Measurements from ENCODE around the gene POLG2.

Gene POLG2

GRCh38 chr17:64502809-64503208, 6.0 kb upstream of the POLG2 start:
- CTCF ChIA-PET, result interaction anchor here (0.6 kb wide), 1 partner anchor 148 kb away, joined by 3 read pairs; no protein-coding TSS in a partner anchor
- no peak for DNase-seq (ENCODE audit: extremely low spot score)
- POLR2A ChIA-PET, result interaction anchor here (1.5 kb wide), 1 partner anchor 11 kb away, joined by 6 read pairs; no protein-coding TSS in a partner anchor
- no peak for TF ChIP-seq SP1 (IDR thresholded peaks at IDR 0.05)
- TF ChIP-seq L3MBTL2 (conservative IDR thresholded peaks at IDR 0.05), result no peak
- no peak for TF ChIP-seq ZNF384 (IDR thresholded peaks at IDR 0.05)
- no peak for TF ChIP-seq FOXA1 (IDR thresholded peaks at IDR 0.05)
- no peak for TF ChIP-seq TARDBP (IDR thresholded peaks at IDR 0.05)
- no peak for TF ChIP-seq LEF1 (IDR thresholded peaks at IDR 0.05; ENCODE audit: borderline replicate concordance)
- TF ChIP-seq SUZ12 (IDR thresholded peaks at IDR 0.05), result no peak
- no peak for TF ChIP-seq FOXM1 (IDR thresholded peaks at IDR 0.05; ENCODE audit: borderline replicate concordance)
- no peak for TF ChIP-seq FOXK2 (IDR thresholded peaks at IDR 0.05)
- TF ChIP-seq ARNT (IDR thresholded peaks at IDR 0.05), result no peak
- TF ChIP-seq CTBP1 (IDR thresholded peaks at IDR 0.05; ENCODE audit: borderline replicate concordance), result no peak
- no peak for TF ChIP-seq PKNOX1 (IDR thresholded peaks at IDR 0.05)
- no peak for TF ChIP-seq NFRKB (IDR thresholded peaks at IDR 0.05)
- no peak for TF ChIP-seq BHLHE40 (IDR thresholded peaks at IDR 0.05; ENCODE audit: borderline replicate concordance)

DNA sequence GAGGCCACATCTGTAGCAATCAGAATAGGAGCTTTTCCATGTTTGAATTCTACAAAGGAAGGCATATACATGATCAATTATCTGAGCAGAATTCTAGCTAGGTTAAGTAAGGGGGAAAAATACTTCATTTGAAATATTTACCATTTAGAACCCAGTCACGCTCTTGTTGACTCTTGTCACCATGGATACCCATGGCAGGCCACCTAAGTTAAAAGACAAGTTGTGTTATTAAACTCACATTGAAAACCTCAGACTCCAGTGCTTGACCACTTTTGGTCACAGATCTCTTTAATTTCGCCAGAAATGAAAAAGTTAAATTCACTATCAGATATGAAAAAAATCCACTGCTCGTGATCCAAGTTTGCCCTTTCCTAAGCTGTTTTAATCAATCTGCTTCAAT, 5.2 kb upstream of the POLG2 start:
- ChIA-PET CTCF (interaction anchor here (0.6 kb wide), 1 partner anchor 147 kb away, joined by 3 read pairs; no protein-coding TSS in a partner anchor), POLR2A (interaction anchor here (1.5 to 1.8 kb wide), 2 partner anchors 9 to 10 kb away, joined by 5 to 6 read pairs; no protein-coding TSS in a partner anchor)
- no peak for DNase-seq (ENCODE audit: extremely low spot score)

GRCh38 chr17:64500862-64501765, 4.3 kb upstream of the POLG2 start:
- POLR2A ChIA-PET, result interaction anchor here (1.8 kb wide), 1 partner anchor 10 kb away, joined by 5 read pairs; no protein-coding TSS in a partner anchor
- CTCF ChIA-PET, result no interaction called here
- TF ChIP-seq BHLHE40 (IDR thresholded peaks at IDR 0.05; ENCODE audit: borderline replicate concordance), result no peak
- TF ChIP-seq PKNOX1 (IDR thresholded peaks at IDR 0.05), result 0 out of 2 replicates have a peak, but pooled peaks have one; percentile 25
- DNase-seq (ENCODE audit: extremely low spot score), result no peak

More for the DNA sequence above, 5.2 kb upstream of the POLG2 start:
- TF ChIP-seq TARDBP (IDR thresholded peaks at IDR 0.05), result no peak
- no peak for TF ChIP-seq L3MBTL2 (conservative IDR thresholded peaks at IDR 0.05)
- no peak for TF ChIP-seq BHLHE40 (IDR thresholded peaks at IDR 0.05; ENCODE audit: borderline replicate concordance)
- no peak for TF ChIP-seq NFRKB (IDR thresholded peaks at IDR 0.05)
- TF ChIP-seq FOXM1 (IDR thresholded peaks at IDR 0.05; ENCODE audit: borderline replicate concordance), result no peak
- TF ChIP-seq ZNF384 (IDR thresholded peaks at IDR 0.05), result no peak

DNA sequence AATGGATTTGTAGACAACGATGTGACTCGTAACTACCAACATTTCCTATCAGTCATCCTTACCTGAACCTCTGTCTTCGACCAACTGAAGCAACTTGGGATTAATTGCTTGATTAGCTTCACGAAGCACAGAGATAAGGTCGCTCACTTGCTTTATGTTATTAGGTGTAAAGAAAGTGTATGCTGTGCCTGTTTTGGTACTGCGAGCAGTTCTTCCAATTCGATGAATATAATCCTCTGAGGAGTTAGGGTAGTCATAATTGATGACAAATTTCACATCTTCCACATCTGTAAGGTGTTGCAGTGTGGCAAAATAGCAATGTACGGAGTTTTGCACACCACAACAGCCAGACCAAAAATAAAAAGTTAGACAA, 3.6 kb upstream of the POLG2 start:
- ChIA-PET CTCF (no interaction called here), POLR2A (interaction anchor here (1.8 kb wide), 1 partner anchor 10 kb away, joined by 5 read pairs; no protein-coding TSS in a partner anchor)
- no peak for TF ChIP-seq FOXA1 (IDR thresholded peaks at IDR 0.05)
- TF ChIP-seq SP1 (IDR thresholded peaks at IDR 0.05), result no peak
- TF ChIP-seq HDGF (IDR thresholded peaks at IDR 0.05; ENCODE audit: borderline replicate concordance), result no peak
- TF ChIP-seq ZNF384 (IDR thresholded peaks at IDR 0.05), result no peak
- no peak for TF ChIP-seq L3MBTL2 (conservative IDR thresholded peaks at IDR 0.05)
- no peak for TF ChIP-seq PKNOX1 (IDR thresholded peaks at IDR 0.05)
- TF ChIP-seq NFRKB (IDR thresholded peaks at IDR 0.05), result no peak
- no peak for TF ChIP-seq BHLHE40 (IDR thresholded peaks at IDR 0.05; ENCODE audit: borderline replicate concordance)
- TF ChIP-seq ARNT (IDR thresholded peaks at IDR 0.05), result no peak
- no peak for TF ChIP-seq FOXK2 (IDR thresholded peaks at IDR 0.05)
- no peak for TF ChIP-seq FOXM1 (IDR thresholded peaks at IDR 0.05; ENCODE audit: borderline replicate concordance)
- no peak for TF ChIP-seq TARDBP (IDR thresholded peaks at IDR 0.05)
- TF ChIP-seq SUZ12 (IDR thresholded peaks at IDR 0.05), result no peak
- TF ChIP-seq LEF1 (IDR thresholded peaks at IDR 0.05; ENCODE audit: borderline replicate concordance), result no peak
- no peak for TF ChIP-seq ELF4 (IDR thresholded peaks at IDR 0.05)
- no peak for DNase-seq (ENCODE audit: extremely low spot score)

DNA sequence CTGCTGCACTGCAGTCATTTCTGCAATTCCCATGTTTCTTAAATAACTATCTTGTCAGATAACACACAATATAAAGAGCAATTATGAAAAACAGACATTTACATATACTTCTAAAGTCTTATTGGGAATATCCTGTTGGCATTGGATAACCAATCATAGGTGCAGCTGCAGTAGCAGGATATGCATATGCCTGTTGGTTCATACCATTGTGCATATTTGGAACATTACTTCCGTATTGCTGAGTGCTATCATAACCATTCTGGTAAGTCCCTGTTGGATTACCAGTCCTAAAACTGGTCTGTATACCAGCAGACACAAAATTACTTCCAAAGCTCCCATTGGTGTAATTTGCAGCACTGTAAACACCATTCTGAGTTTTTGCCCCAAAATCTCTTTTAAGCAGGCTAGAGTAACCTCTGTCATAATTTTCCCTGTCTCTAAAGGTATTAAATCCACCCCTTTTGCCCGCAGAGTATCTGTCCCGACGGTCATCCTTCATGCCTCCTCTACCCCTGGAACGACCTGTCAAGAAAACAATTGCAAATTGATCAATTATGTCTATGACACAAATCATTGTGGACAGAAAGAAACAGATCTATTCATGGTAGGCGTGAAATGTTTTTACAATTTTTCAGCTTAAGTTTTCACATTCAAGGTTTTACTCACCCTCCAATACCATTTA, 3.1 kb upstream of the POLG2 start:
- DNase-seq (ENCODE audit: extremely low spot score), result no peak
- CTCF ChIA-PET, result interaction anchor here (3.6 kb wide), 1 partner anchor 79 kb away, joined by 16 read pairs; no protein-coding TSS in a partner anchor
- TF ChIP-seq NFRKB (IDR thresholded peaks at IDR 0.05), result no peak

More for the DNA sequence above, 3.1 kb upstream of the POLG2 start:
- POLR2A ChIA-PET, result no interaction called here
